Subcutaneous adipose tissue (tissue), 4 donors: ENCODE measurements around the gene IFT20. TPM values are rescaled to one million over a fixed set of nuclear protein-coding genes. Genes with fewer than 3 reads are reported as not detected.

ENCODE experiments used
- total RNA-seq, 4 donors: library from RNA; depleted of rRNA; stranded (reverse); fragments of >200 nt; gene quantifications; one replicate each; pipeline ENCODE4 v1.1.0, GENCODE V29; 2016
- TF ChIP-seq, protein P1 (sequence below): fragments of 450-650 bp; IDR thresholded peaks from one replicate; pipeline ENCODE4 v1.5.1; 2016; ENCODE audit warnings: low read depth, mild to moderate bottlenecking, control low read depth, antibody characterized with exemption, moderate library complexity

IFT20 gene
- total RNA-seq, 4 donors from 2014 or later, result 31.0 to 43.5 (median 37.3) TPM

DNA sequence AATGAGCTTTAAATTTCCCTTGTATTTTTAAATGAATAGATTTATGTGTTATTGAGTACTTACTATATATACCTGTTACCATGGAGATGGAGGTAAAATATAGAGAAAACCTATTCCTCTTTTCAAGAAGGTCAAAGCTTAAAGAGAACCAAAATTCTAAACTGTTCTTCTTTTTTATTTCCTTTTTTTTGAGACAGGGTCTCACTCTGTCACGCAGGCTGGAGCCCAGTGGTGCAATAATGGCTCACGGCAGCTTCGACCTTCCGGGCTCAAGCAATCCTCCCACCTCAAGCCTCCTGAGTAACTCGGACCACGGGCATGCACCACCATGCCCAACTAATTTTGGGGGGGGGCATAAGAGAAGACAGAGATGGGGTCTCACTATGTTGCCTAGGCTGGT lies 41.3 kb downstream of the IFT20 start:
- TF ChIP-seq, protein P1, sequence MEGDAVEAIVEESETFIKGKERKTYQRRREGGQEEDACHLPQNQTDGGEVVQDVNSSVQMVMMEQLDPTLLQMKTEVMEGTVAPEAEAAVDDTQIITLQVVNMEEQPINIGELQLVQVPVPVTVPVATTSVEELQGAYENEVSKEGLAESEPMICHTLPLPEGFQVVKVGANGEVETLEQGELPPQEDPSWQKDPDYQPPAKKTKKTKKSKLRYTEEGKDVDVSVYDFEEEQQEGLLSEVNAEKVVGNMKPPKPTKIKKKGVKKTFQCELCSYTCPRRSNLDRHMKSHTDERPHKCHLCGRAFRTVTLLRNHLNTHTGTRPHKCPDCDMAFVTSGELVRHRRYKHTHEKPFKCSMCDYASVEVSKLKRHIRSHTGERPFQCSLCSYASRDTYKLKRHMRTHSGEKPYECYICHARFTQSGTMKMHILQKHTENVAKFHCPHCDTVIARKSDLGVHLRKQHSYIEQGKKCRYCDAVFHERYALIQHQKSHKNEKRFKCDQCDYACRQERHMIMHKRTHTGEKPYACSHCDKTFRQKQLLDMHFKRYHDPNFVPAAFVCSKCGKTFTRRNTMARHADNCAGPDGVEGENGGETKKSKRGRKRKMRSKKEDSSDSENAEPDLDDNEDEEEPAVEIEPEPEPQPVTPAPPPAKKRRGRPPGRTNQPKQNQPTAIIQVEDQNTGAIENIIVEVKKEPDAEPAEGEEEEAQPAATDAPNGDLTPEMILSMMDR, result no peak

GRCh38 chr17:28291780-28292330 lies 43.4 kb downstream of the IFT20 start:
- TF ChIP-seq, protein P1, result no peak

DNA sequence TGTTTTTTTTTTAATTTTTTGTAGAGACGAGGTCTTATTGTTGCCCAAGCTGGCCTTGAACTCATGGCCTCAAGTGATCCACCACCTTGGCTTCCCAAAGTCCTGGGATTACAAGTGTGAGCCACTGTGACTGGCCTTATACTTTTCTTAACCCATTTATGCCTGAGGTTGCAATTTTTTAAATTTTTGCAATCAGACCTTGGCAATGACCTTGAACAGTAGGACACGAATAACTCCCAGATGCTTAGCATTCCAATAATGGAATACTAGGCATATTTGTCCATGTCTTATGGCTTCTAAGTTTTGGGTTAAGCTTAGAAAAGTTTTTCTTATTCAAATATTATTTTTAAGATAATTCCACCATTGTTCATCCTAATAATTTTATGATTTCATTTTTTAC lies 44.6 kb downstream of the IFT20 start:
- TF ChIP-seq, protein P1, result no peak

DNA sequence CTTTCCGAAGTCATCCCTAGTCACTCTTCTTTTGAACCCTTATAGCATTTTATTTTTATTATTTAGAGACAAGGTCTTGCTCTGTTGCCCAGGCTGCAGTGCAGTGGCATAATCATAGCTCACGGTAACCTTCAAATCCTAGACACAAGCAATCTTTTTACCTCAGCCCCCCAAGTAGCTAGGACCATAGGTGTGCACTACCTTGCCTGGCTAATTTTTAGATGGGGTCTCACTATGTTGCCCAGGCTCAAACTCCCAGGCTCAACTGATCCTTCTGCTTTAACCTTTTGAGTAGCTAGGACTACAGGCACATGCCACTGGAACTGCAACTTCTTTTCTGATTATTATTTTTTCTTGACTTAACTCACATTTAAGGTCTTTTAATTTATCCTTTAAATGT lies 49.3 kb downstream of the IFT20 start:
- TF ChIP-seq, protein P1, result no peak

GRCh38 chr17:28282596-28282995 lies 52.7 kb downstream of the IFT20 start:
- TF ChIP-seq, protein P1, result no peak

DNA sequence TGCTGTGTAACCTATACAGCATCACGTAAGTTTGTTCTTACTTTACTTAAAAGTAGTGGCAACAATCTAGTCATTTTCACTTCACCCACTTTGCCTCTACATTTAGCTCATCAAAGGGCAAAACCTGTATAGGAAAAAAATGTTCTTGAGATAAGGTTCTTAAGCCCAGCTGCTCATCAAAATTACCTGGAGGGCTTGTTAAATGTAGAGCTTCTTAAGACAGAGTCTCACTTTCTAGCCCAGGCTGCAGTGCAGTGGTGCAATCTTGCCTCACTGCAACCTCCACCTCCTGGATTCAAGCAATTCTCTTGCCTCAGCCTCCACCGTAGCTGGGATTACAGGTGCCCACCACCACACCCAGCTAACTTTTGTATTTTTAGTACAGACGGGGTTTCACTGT lies 54.4 kb downstream of the IFT20 start:
- TF ChIP-seq, protein P1, result no peak

DNA sequence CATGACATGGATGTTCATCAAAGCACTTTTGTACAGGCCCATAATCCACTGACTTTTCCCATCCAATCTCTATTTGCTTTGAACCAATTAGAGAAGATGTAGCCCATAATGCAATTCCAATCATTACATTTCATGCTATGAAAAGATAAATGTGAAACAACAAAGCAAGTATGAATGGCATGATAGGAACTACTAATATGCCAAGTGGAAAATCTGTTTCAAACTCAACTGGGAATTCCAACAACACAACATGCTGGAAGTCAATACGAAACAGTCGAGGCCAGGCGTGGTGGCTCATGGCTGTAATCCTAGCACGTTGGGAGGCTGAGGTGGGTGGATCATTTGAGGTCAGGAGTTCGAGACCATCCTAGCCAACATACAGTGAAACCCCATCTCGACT lies 55.9 kb downstream of the IFT20 start:
- TF ChIP-seq, protein P1, result no peak

Other genes starting within 250 kb of the IFT20 start
- gene TMEM97, start 16.3 kb downstream of the IFT20 start, total RNA-seq, result 1 to 10 TPM; 2.6 to 9.5 (median 6.8) TPM
- gene TNFAIP1, start 289 bp upstream of the IFT20 start, total RNA-seq, result 10 to 100 TPM; 14.8 to 31.8 (median 21.4) TPM
- 100 to 1,000 TPM in 1 of 4 donors, 10 to 100 TPM in 3; 56.6 to 103 (median 69.3) TPM for gene POLDIP2, start 22.1 kb upstream of the IFT20 start, total RNA-seq
- not detected for gene SEBOX, start 29.7 kb upstream of the IFT20 start, total RNA-seq
- gene VTN, start 34.8 kb upstream of the IFT20 start, total RNA-seq, result 1 to 10 TPM in 1 of 4 donors, under 1 TPM in 1, not detected in 2; 0.85 to 2.6 TPM
- 1 to 10 TPM; 3.8 to 7.7 (median 5.9) TPM for gene SARM1, start 36.2 kb upstream of the IFT20 start, total RNA-seq
- gene SLC46A1, start 70.7 kb upstream of the IFT20 start, total RNA-seq, result 10 to 100 TPM in 3 of 4 donors, 1 to 10 TPM in 1; 7.3 to 16.3 (median 13.1) TPM
- gene SLC13A2, start 138.2 kb upstream of the IFT20 start, total RNA-seq, result not detected
- gene FOXN1, start 170.9 kb upstream of the IFT20 start, total RNA-seq, result not detected
- 10 to 100 TPM; 15.7 to 26.5 (median 20.8) TPM for gene UNC119, start 217.2 kb upstream of the IFT20 start, total RNA-seq
- 10 to 100 TPM; 34.9 to 86.7 (median 46.9) TPM for gene PIGS, start 236.1 kb upstream of the IFT20 start, total RNA-seq
- gene ALDOC, start 241.4 kb upstream of the IFT20 start, total RNA-seq, result 100 to 1,000 TPM in 2 of 4 donors, 10 to 100 TPM in 2; 29.4 to 355 (median 71.1) TPM